HPDE6-E6E7 (cell line): ENCODE results near the gene TBXA2R.
A peak's percentile ranks its signal among the peaks of the same experiment; 100 is the strongest.

Experiments
- DNase-seq: peaks from one replicate; pipeline ENCODE4 v3.0.0; 2011; ENCODE audit warnings: missing footprints; ENCODE audit errors: extremely low spot score

The TBXA2R gene

DNA sequence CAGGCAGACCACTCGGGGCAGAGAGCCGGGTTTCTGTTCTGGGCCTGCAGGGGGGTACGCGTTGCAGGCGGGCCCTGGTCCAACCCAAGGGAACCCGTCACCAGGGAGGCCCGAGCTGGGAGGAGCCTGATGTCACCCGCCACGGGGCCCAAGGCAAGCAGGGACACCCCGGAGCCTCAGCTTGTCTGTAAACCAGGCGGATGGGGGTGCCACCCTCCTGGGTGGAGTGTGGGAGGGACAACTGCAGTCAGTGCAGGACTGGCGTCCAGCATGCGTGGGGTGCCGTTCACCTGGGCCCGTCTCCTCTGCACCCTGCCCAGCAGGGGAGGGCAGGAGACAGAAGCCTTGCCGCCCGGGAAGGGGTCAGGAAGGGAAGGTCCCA, 12.9 kb upstream of the TBXA2R start:
- DNase-seq = no peak

DNA sequence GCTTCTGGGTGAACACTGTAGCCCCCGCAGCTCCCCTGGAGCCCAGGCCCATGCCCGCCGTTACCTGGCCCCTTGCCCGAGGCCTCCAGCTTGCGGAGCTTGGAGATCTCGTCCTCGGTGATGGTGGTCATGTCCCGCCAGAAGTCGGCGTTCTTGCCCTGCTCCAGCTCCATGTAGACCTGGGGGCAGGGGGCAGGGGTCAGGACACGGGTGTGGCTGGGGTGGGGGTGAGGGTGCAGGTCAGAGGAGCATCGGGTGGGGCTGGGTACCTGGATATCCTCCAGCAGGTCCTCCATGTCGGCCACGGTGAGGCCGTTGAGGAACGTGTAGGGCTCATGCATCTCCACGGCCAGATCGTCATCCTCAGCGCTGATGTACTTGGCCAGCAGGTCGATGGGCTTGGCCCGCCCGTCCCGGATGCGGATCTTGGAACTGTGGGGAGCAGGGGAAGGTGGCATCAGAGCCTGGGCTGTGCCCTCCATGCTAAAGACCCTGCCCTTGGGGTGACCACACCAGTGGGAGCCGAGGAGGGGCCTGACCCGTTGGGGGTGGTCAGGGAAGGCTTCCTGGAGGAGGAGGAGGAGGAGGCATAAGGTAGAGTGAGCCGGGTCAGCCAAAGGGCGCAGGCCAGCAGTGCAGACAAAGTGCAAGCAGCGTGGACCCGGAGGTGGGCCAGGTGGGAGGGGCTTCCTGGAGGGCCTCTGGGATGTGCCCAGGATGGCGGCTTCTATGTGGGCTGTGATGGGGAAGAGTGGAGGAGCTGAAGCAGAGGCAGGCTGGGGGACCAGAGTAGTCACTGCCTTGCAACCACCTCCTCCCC, 12.3 kb upstream of the TBXA2R start:
- DNase-seq = no peak

DNA sequence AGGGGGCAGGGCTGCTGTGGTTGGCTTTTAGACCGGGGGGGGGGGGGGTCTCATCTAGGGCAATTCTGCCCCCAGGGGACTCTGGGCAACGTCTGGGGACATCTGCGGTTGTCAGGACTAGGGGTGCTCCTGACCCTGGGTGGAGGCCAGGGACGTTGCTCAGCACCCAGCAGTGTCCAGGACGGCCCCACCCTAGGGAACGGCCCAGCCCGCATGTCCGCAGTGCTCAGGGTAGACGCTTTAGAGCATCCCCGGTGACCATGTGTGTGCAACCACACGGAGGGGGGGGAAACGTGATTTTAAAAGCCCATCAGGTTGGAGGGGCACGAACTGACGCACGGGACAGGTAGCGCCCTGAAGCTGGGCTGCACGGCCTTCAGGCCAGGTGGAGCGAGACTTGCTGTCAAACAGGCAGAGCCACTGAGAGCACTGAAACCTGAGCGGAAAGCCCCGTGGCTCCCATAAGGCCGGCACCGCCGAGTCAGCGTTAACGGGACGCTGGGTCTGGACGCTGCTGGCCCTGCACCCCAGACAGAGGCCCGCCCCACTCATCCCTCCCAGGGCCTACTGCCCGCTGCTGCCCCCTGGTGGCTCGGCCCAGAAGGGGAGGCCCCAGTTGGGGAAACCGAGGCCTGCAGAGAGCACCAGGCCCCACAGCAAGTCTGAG, 11.6 kb upstream of the TBXA2R start:
- peak; percentile 27 for DNase-seq

DNA sequence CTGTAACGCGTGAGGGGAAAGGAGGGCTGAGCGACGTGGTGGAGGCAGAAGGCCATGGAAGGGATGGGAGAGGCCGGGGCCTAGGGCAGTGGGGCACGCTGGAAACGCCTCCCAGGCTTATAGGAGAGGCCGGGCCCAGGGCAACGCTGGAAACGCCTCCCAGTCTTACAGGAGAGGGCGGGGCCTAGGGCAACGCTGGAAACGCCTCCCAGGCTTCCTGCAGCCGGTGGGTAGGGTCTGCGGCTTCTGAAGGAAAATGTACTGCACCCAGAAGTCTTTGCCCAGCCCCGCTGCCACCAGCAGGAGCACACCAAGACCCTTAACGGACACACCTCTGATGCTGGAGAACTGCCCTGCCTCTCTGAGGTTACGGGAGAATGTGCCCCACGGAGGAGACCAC, 10.8 kb upstream of the TBXA2R start:
- DNase-seq = no peak

DNA sequence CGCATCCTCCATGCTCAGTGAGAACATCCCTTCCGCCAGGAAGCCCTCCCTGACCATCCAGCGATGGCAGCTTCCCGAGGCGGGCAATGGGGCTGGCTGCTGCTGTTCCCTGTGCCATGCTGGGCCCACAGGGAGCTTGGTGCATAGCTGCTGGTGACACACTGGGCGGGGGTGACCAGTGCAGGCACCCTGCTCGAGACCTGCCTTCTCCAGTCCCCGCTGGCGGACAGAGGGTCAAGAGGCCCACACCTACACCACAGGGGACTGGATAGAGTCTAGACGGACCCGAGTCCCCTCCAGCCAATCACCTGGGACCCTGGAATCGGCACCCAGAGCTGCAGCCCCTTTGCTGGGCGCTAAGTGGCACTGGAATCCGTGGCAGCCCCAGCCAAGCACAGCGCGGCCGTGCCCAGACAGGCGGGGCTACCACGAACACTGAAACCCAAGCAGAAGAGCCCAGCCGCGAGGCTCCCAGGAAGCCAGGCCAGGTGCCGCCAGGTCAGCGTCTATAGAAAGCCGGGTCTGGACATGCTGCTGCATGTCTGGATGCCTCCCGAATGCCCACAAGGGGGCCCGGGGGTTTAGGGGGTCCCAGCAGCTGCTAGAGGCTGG, 9.0 kb upstream of the TBXA2R start:
- no peak for DNase-seq

DNA sequence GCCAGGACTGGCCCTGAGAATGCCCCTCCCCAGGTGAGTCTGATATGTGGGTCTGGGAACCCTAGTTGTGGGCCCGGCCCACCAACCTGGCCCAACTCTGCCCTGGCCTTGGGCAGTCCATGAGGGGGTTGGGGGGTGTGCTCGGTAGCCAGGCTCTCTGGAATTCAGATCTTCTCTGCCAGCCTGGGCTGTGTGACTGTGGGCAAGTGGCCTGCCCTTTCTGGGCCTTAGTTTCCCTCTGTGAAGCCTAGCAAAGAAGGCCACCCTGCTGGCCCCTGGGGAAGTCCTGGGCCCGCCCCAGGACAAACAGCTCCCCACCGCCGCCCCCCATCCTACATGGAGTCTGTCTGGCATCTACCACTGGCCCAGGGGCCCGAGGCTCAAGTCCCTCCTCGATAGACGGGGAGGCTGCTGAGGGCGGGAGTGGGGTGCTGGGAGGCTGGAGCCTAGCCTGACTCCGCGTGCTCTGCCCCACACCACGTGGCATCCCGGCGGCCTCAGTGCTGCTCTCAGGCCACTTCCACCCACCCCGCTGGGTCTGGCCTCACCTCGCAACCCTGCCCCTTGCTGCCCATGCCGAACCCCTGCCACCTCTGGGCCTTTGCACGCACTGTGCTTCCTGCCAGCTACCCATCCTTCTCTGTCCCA, 8.3 kb upstream of the TBXA2R start:
- no peak for DNase-seq

DNA sequence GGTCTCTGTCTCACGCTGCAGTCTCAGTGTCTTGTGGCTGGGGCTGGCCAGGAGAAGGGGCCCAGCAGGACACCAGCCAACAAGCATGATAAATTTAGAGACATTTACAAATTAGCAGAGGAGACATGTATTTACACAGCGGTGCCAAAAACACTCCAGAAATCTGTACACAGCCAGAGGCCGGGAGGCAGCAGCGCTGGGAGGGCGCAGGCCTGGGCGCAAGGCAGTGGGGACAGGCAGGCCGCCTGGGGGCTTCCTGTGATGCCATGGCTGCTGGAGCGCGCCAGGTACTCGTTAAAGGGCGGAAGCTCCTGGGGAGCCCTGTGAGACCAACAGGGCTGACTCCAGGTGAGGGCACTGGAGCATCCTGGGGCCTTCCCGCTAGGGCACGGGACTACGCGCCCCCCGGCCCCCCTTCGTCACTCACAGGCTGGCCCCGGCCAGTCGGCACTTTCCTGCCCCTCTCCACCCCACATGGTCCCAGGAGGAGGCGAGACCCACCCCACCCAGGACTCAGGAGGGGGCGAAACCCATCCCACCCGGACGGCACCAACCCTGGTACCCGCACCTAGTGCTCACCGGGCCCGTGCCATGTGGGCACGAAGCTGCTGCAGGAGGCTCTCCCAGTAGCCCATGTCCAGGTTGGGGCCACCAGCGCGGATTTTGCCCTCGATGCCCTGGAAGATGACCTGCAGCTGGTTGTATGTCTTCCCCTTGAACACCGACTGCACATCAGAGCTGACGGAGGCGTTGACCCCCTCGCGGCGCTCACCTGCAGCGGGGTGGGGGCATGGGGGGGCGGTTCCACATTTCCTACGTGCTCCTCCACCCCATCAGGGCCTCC, 7.4 kb upstream of the TBXA2R start:
- DNase-seq = no peak

DNA sequence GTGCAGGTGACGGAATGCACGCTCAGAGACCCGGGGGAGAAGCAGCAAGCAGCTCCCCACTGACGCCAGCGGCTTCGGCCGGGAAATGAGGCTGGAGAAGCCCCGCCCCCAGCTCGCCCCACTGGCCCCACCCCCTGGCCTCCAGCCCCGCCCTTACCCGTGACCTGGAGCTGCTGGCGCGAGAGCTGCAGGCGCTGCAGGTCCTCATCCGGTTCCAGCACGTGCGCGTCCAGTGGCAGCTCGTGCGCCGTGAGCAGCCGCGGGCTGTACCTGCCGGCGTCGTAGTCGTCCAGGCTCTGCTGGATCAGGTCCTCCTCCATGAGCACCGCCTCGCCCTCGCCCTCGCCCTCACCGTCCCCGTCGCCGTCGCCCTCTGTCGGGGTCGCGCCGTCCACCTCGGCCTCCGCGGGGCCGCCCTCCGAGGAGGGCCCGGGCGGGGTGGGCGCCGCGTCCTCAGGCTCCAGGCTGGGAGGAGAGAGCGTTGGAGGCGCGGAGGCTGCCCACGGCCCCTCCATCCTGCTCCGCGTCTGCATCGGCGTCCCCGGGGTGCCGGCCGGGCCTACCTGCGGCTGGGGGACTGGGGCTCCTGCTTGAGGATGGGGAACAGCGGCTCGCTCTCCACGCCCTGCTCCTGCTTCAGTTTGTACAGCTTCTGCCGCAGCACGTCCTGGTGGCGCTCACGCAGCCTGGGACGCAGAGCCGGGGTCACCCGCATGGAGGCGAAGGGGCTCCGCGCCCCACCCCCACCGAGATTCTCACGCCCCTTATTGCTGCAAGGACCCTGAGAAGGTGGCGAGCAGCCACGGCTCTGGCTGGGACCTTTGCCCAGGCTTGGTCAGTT, 6.4 kb upstream of the TBXA2R start:
- DNase-seq = no peak

DNA sequence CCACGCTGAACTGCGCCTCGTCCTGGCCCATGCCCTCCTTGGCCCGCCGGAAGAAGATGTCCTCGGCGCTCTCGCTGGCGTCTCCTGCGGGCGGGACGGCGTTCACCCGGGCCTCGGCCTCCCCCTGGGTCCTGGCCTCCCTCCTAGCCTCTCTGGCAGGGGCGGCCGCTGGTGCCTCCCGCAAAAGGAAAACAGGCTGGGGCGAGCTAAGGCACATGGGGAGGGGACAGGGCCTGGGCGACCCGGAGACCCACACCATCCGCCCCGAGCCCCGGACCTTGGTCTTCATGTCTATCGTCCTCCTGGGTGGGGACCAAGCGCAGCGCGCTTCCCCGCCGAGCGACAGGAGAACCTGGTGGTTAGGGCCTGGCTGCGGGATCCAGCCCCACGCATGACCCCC, 5.7 kb upstream of the TBXA2R start:
- no peak for DNase-seq

DNA sequence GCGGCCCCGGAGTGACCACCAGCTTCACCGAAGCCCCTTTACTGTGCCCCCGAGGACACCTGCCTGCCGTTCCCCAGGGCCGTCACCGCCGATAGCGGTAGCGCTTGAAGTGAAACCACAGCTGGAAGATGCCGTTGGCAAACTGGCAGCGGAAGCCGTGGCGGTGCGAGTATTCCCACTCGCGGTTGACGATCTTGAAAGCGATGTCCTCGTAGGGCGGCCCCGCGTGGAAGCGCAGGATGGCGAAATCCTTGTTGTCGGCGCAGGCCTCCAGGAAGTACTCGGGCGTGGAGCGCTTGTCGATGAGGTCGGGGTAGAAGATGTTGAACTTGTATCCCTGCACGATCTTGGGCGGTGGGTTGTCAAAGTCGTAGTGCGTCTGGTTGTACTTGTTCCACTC, 5.2 kb upstream of the TBXA2R start:
- DNase-seq = no peak

DNA sequence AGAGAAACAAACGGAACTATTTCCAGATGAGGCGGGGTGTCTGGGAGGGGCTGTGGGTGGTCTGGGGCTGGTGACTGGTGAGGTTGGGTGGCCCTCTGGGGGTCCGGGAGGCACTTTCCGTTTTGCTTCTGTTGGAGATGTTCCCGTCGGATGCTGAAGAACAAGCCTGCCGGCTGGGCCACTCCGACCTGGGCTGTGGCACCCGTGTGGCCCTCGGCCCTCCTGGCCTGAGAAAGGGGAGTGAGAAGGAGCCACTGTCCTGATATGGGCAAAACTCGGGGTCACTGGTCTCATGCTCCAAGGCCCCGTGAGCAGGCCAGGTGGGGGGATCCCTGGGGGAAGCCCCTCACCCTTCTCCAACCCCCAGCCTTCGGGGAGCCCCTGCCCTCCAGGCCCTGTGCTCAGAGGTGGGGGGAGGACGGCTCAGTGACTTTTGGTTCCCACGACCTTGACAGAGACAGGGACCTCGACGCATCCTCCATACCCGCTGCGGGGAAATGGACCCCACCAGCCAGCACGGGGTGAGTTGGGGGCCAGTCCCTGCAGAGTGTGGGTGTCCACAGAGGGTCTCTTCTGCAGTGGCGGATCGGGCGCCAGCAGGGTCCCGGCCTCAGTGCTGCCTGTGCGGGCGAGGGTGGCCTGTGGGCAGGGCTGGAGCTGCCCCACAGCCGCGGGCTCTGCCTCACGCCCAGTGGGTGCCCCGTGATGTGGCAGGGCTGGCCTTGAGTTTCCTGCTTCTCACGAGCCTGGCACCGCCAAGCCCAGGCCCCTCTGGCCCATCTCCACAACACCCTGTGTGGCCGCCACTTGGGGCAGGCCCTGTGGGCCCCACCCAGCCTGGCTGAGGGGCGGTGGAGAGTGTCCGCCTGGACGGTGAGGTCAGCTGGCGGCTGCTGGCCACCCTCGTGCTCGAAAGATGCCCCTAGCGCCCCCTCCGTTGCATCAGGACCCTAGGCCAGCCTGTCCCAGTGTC, 4.4 kb upstream of the TBXA2R start:
- DNase-seq = no peak

DNA sequence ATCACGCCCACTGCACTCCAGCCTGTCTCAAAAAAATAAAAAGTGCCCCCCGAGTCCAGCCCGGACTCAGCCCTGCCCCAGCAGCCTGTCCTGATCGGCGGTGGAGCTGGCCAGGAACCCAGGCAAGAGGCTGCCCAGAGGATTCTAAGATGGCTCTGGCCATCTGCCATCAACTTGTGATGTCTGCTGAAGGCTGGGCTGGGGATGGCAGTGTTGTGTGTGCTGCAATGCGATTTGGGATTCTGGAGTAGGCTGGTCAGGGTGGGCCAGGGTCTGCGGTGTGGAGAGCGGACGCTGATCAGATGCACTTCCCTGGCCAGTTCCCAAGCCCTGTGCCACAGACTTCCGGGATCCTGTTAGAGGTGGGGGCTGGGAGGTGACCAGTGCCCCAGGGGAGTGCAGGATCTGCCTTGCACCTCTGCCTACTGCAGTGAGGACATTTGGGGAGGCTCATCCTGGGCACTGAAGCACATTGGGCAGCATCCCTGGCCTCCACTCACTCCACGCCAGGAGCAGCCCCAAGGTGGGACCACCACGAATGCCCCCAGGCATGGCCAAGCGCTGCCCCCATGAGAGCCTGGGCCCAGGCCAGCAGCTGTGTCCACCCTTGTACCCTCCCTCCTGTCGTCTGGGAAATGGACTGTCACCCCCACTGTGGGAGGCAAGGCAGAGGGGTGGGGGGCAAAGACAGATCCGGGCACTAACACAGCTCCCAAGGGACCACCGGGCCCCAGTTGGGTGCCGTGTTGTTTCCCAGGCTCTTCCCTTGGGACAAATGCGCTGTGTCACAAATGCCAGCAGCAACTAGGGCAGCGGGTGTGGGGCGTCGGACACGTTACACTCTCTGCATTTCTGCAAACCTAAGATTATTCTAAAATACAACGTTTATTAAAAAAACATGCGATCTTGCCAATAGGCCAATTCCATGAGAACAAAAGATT, 3.4 kb upstream of the TBXA2R start:
- DNase-seq = no peak

DNA sequence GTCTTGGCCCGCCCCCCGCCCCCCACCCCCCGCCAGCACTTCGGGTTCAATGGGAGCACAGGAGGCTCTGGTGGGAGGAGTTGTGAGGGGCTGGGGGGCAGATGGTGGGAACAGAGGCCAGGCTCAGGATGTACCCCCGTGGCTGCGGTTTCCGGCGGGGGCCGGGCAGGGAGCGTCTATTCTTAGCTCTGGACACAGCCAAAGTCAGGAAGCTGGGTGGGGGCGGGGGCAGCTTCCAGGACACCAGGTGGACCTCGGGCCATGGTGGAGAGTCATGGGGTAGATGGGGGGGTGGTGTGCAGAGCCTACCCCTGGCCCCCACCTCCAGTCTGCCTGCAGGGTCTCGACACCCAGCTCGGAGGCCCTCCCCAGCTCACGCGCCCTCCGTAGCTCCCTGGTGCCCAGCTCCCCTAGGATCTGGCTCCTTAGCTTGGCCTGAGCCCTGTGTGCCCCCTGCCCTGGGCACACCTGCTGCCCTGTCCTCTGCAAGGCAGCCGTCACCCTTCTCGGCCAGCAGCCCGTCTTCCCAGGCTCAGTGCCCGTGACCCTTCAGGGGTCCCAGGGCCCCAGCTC, 2.2 kb upstream of the TBXA2R start:
- DNase-seq = no peak

DNA sequence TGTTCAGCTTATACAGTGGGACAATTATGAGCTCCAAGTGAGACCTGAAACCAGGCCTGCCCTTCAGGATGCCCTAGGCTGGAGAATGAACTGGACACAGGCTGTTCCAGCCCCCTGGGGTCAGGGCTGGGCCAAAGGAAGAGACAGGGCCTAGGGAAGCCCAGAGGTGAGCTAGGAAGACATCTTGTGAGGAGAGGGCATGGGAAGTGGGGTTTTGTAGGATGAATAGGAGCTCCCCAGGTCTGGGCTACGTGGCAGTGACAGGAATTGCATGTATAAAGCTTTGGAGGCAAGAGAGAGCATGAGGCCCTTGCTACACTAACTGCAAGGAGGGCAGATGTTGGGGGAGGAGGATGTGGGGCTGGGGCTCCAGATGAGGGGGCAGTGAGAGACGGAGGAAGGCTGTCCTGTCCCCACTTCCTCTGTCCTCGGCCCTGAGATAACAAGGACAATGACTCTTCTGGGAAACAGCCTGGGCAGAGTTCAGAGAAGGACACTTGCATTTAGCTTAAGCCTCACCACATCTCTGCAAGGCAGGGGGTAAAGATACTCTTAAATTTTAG, 1.5 kb upstream of the TBXA2R start:
- no peak for DNase-seq

DNA sequence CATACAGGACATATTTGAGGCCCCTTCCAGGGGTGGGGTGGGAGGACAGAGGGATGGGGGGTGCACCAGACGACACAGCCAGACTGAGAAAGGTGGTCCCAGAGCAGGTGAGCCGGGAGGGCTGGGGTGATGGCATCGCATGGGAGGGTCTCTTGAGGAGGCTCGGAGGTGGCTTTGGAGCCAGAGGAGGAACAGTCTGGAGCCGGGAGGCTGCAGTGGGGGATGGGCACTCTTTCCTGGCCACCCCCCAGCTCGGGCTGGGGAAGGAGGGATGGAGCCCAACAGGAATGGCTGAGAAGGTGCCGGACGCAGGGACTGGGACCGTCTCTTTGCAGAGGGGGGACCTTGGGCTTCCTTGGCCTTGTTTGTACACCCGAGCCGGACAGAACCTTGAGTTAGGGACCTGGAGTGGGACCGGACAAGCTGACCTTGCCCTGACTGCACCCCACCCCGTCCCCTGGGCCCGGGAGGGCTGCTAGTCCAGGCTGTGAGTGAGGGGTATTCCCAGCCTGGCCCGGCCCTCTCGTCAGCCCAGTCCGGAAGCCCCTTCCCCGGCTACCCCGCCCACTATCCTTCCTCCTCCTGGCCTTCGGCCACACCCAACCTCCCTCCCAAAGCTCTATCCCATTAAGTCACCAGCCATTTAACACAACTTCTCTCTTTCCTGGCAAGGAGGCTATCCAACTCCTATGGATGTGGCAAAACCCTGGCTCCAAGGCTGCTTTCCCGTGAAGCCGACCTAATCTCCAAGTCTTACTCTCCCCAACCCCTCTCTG, 816 bp upstream of the TBXA2R start:
- DNase-seq = no peak

DNA sequence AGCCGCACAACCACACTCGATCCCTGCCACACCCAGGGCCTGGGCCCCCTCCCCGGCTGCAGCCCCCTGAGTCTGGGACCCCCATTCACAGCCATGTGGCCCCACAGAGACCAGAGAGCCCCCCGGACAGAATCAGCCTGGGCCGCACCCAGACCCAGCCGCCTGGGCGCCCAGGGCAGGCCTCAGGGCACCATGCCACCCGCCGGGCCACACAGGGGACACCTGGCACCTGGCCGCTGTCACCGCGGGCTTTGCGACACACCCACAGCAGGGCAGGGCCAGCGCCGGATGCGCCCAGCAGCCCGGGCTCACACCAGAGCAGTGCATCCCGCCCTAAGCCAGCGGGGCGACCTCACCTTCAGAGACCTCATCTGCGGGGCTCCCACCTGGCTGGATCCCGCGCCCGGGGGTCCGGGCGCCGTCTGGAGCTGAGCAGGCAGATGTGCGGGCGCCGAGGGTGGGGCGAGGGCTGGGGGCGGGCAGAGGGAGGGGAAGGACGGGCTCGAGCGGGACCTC, 443 bp downstream of the TBXA2R start:
- no peak for DNase-seq

DNA sequence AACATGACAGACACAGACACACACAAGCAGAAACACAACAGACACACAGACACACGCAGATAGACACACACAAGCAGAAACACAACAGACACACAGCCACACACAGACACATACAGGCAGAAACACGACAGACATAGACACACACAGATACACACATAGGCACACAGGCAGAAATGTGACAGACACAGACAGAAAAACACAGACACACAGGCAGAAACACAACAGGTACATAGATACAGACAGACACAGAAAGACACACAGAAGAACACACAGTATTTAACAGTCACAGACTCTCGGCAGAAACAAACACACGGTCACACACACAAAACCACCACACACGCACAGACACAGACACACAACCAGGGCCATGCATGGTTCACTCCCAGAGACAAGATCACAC, 905 bp downstream of the TBXA2R start:
- DNase-seq = no peak
